ENCODE measurements around the gene DIRAS2. TPM values are rescaled to one million over a fixed set of nuclear protein-coding genes. Genes with fewer than 3 reads are reported as not detected.

Gene DIRAS2
- total and polyA plus RNA-seq, 2 of the 13 experiments (the other 11 are each of a cell fraction or from before 2014, with no cell fraction given) = not detected

GRCh38 chr9:90631964-90632363 is 10.7 kb downstream of the DIRAS2 start:
- Histone ChIP-seq H2AFZ (ENCODE audit: low read length) (no peak overlapping the region), H3K4me3 (replicated peaks in 1 of 3; ENCODE audit: insufficient read depth in 1 of 3, low read depth in 2 of 3, low read length in 3 of 3) (no peak overlapping the region), H3K9ac (ENCODE audit: insufficient read depth, low read depth, low read length) (no peak overlapping the region), H3K4me1 (ENCODE audit: insufficient read depth, low read length) (no peaks in the 10 kb centered on the region), H3K27me3 (ENCODE audit: control insufficient read depth in 1 of 2, insufficient read depth in 2 of 2, low read length in 2 of 2) (no peaks in the 10 kb centered on the region; a peak in 1 of 5 replicates), H3K9me3 (ENCODE audit: low read length) (no peaks in the 10 kb centered on the region), H4K20me1 (ENCODE audit: insufficient read depth, low read length) (no peaks in the 10 kb centered on the region), H3K79me2 (ENCODE audit: insufficient read depth, low read length) (no peaks in the 10 kb centered on the region), H3K27ac (ENCODE audit: extremely low read length, insufficient read depth, low read length) (no peak overlapping the region), H3K4me2 (ENCODE audit: low read depth, low read length) (no peak overlapping the region), H3K36me3 (replicated peaks in 1 of 2; ENCODE audit: control insufficient read depth in 1 of 2, insufficient read depth in 2 of 2, low read length in 2 of 2) (no peaks in the 10 kb centered on the region)
- in situ Hi-C loops (cut with HindIII; ENCODE audit: extremely low pct_ligation_motif_present, low pct_unique_long_range_greater_than_20kb) = no loop called here
- DNase-seq (ENCODE audit: low spot score) (no peak), FAIRE-seq (no peak), ATAC-seq (no peak)
- BruUV-seq (replicated peaks) = no TSS peak
- CTCF ChIA-PET (ENCODE audit: low intra/inter-chr PET ratio, low total read pairs) = no interaction called here
- intact Hi-C loops (cut with micrococcal nuclease; ENCODE audit: unreplicated experiment) = no loop called here
- 7% methylated on average over 1 of the region's 1 CpG for WGBS (ENCODE audit: low lambda C conversion rate)
- POLR2A ChIA-PET = no interaction called here
- TF ChIP-seq ZSCAN31 (CRISPR knock-in tag; IDR thresholded peaks at IDR 0.05; ENCODE audit: low read depth) (no peak), FOSL2 (CRISPR knock-in tag; IDR thresholded peaks at IDR 0.05) (no peak), NFRKB (IDR thresholded peaks at IDR 0.05) (no peak), ZNF724P (CRISPR knock-in tag; IDR thresholded peaks at IDR 0.05; ENCODE audit: borderline replicate concordance) (no peak), KLF13 (CRISPR knock-in tag; IDR thresholded peaks at IDR 0.05) (no peak), HNRNPUL1 (IDR thresholded peaks at IDR 0.05; ENCODE audit: low read depth, low read length) (no peak), ZNF280D (CRISPR knock-in tag; IDR thresholded peaks at IDR 0.05) (no peak), ZNF460 (CRISPR knock-in tag; IDR thresholded peaks at IDR 0.05; ENCODE audit: borderline replicate concordance) (no peak), RARA (CRISPR knock-in tag; IDR thresholded peaks at IDR 0.05) (no peak), ARNT (IDR thresholded peaks at IDR 0.05) (no peak), AGO2 (optimal IDR thresholded peaks at IDR 0.05; ENCODE audit: low read depth, low read length) (no peak), ZBTB25 (CRISPR knock-in tag; IDR thresholded peaks at IDR 0.05) (no peak), RXRA (CRISPR knock-in tag; IDR thresholded peaks at IDR 0.05) (no peak), ZNF382 (CRISPR knock-in tag; IDR thresholded peaks at IDR 0.05; ENCODE audit: borderline replicate concordance) (no peak), ZNF790 (CRISPR knock-in tag; IDR thresholded peaks at IDR 0.05; ENCODE audit: borderline replicate concordance) (no peak), THAP11 (CRISPR knock-in tag; IDR thresholded peaks at IDR 0.05) (no peak), ZNF512 (CRISPR knock-in tag; IDR thresholded peaks at IDR 0.05) (no peak), RBM39 (IDR thresholded peaks at IDR 0.05; ENCODE audit: low read depth, low read length, poor library complexity, severe bottlenecking) (no peak)
